H1 (cell line): ENCODE measurements around the gene TNFSF12. TPM values are rescaled to one million over a fixed set of nuclear protein-coding genes. Genes with fewer than 3 reads are reported as not detected.

ENCODE experiments used
- CTCF ChIA-PET: fragments of 300-600 bp; sonication (Branson Sonifier 250); formaldehyde crosslinking; loops from one replicate; lab custom pipeline; 2021; ENCODE audit not compliant: partially characterized antibody; lab: Charles Lee
- POLR2A ChIA-PET: fragments of 300-600 bp; sonication (Branson Sonifier 250); formaldehyde crosslinking; loops from one replicate; lab custom pipeline; 2021; ENCODE audit warnings: inconsistent platforms; ENCODE audit not compliant: partially characterized antibody; lab: Charles Lee
- DNase-seq, 2 experiments: peaks; one replicate each; pipeline versions ENCODE4 v3.0.0 to v3.0.0-alpha.2; 2010 to 2022; ENCODE audit warnings: low spot score in 2 of 2, low read depth in 1 of 2, mixed read lengths in 1 of 2
- FAIRE-seq: peaks from 2 replicates; lab custom pipeline; 2011; peaks lifted over from hg19 to GRCh38; lab: Jason Lieb, UNC
- H2AFZ ChIP-seq: 2 replicates; pipeline ENCODE4 v1.8.1; 2012; ENCODE audit warnings: low read length, inconsistent platforms
- H2AK5ac ChIP-seq: 2 replicates; pipeline ENCODE4 v1.6.1; 2013; ENCODE audit warnings: low read depth, low read length
- H2BK120ac ChIP-seq: replicated peaks from 2 replicates; pipeline ENCODE3; 2013; ENCODE audit warnings: low read depth, low read length, inconsistent platforms
- H2BK12ac ChIP-seq: 2 replicates; pipeline ENCODE4 v1.6.1; 2013; ENCODE audit warnings: low read depth, low read length
- H2BK15ac ChIP-seq: 2 replicates; pipeline ENCODE4 v1.6.1; 2013; ENCODE audit warnings: low read length
- H2BK20ac ChIP-seq: 2 replicates; pipeline ENCODE4 v1.6.1; 2013; ENCODE audit warnings: low read length
- H2BK5ac ChIP-seq: 2 replicates; pipeline ENCODE4 v1.6.1; 2013; ENCODE audit warnings: low read depth, low read length
- H3K14ac ChIP-seq: 2 replicates; pipeline ENCODE4 v1.6.1; 2013; ENCODE audit warnings: inconsistent platforms; ENCODE audit not compliant: insufficient read length
- H3K18ac ChIP-seq: 2 replicates; pipeline ENCODE4 v1.6.1; 2013; ENCODE audit warnings: low read length; ENCODE audit errors: extremely low read depth
- H3K23ac ChIP-seq: 2 replicates; pipeline ENCODE4 v1.6.1; 2013; ENCODE audit warnings: inconsistent platforms; ENCODE audit not compliant: insufficient read length
- H3K23me2 ChIP-seq: 2 replicates; pipeline ENCODE4 v1.6.1; 2013; ENCODE audit warnings: low read depth, low read length
- H3K27ac ChIP-seq: 2 replicates; pipeline ENCODE4 v1.6.1; 2011; ENCODE audit warnings: low read depth, low read length, inconsistent platforms
- H3K27me3 ChIP-seq, 4 experiments: replicated peaks in 1 of 4; 1 replicate in 1 of 4; 2 replicates in 3 of 4; pipeline versions ENCODE4 v1.6.1 to v1.8.1; 2011 to 2013; ENCODE audit warnings: low read length in 3 of 4, mild to moderate bottlenecking in 3 of 4, inconsistent platforms in 2 of 4, mixed read lengths in 2 of 4, moderate library complexity in 1 of 4; ENCODE audit not compliant: control insufficient read depth in 3 of 4, insufficient read depth in 3 of 4; ENCODE audit errors: extremely low read depth in 1 of 4
- H3K36me3 ChIP-seq, 4 experiments: 2 replicates each; pipeline versions ENCODE4 v1.6.1 to v1.8.1; 2011 to 2013; ENCODE audit warnings: mild to moderate bottlenecking in 4 of 4, low read length in 3 of 4, moderate library complexity in 2 of 4, control low read depth in 1 of 4, inconsistent platforms in 1 of 4; ENCODE audit not compliant: insufficient read depth in 4 of 4, control insufficient read depth in 2 of 4
- H3K4ac ChIP-seq: replicated peaks from 2 replicates; pipeline ENCODE3; 2013; ENCODE audit warnings: low read length, low read depth, mixed read lengths, inconsistent platforms; ENCODE audit not compliant: insufficient read length
- H3K4me1 ChIP-seq, 4 experiments: replicated peaks in 1 of 4; 1 replicate in 1 of 4; 2 replicates in 3 of 4; pipeline versions ENCODE4 v1.6.1 to v1.8.1; 2011 to 2013; ENCODE audit warnings: low read length in 3 of 4, inconsistent platforms in 2 of 4, mixed read lengths in 1 of 4; ENCODE audit not compliant: insufficient read depth in 4 of 4, control insufficient read depth in 3 of 4
- H3K4me2 ChIP-seq, 2 experiments: 2 replicates each; pipeline versions ENCODE4 v1.6.1 to v1.8.1; 2011 to 2013; ENCODE audit warnings: low read depth in 2 of 2, low read length in 2 of 2, control low read depth in 1 of 2, inconsistent platforms in 1 of 2, mild to moderate bottlenecking in 1 of 2; ENCODE audit not compliant: insufficient read depth in 1 of 2
- H3K4me3 ChIP-seq, 4 experiments: fragments of 200-600, 300-600 bp in 1 of 4; sonication (generic), shearing (Covaris generic), sonication (Bioruptor Twin) in 1 of 4; 2 replicates each; pipeline versions ENCODE4 v1.5.1 to v1.8.1; 2011 to 2016; ENCODE audit warnings: low read length in 4 of 4, low read depth in 3 of 4, control low read depth in 2 of 4, inconsistent platforms in 2 of 4, mild to moderate bottlenecking in 2 of 4, mixed read lengths in 1 of 4, moderate library complexity in 1 of 4; ENCODE audit not compliant: insufficient read depth in 2 of 4; ENCODE audit errors: extremely low read depth in 1 of 4
- H3K56ac ChIP-seq: replicated peaks from 2 replicates; pipeline ENCODE3; 2013; ENCODE audit warnings: low read depth, mild to moderate bottlenecking, mixed read lengths, low read length, inconsistent platforms; ENCODE audit not compliant: insufficient read length
- H3K79me1 ChIP-seq: 2 replicates; pipeline ENCODE4 v1.6.1; 2013; ENCODE audit warnings: low read depth, low read length, control low read depth
- H3K79me2 ChIP-seq, 2 experiments: 2 replicates each; pipeline versions ENCODE4 v1.6.1 to v1.8.1; 2012 to 2013; ENCODE audit warnings: low read length in 2 of 2, mild to moderate bottlenecking in 2 of 2, inconsistent platforms in 1 of 2; ENCODE audit not compliant: insufficient read depth in 2 of 2, control insufficient read depth in 1 of 2
- H3K9ac ChIP-seq, 4 experiments: replicated peaks in 1 of 4; 1 replicate in 1 of 4; 2 replicates in 3 of 4; pipeline versions ENCODE4 v1.6.1 to v1.8.1; 2011 to 2013; ENCODE audit warnings: low read depth in 3 of 4, low read length in 3 of 4, control low read depth in 2 of 4, mild to moderate bottlenecking in 2 of 4, moderate library complexity in 2 of 4, inconsistent platforms in 1 of 4; ENCODE audit errors: extremely low read depth in 1 of 4
- H3K9me3 ChIP-seq, 2 experiments: 2 replicates each; pipeline versions ENCODE4 v1.6.1 to v1.8.1; 2012 to 2013; ENCODE audit warnings: mild to moderate bottlenecking in 2 of 2, moderate library complexity in 2 of 2, control low read depth in 1 of 2, inconsistent platforms in 1 of 2, low read depth in 1 of 2, low read length in 1 of 2, mixed read lengths in 1 of 2; ENCODE audit not compliant: insufficient read depth in 2 of 2
- H4K20me1 ChIP-seq, 2 experiments: replicated peaks in 1 of 2; 2 replicates each; pipeline versions ENCODE3 to v1.8.1; 2011 to 2013; ENCODE audit warnings: inconsistent platforms in 2 of 2, low read length in 2 of 2, mild to moderate bottlenecking in 1 of 2; ENCODE audit not compliant: insufficient read depth in 2 of 2, control insufficient read depth in 1 of 2
- H4K5ac ChIP-seq: 2 replicates; pipeline ENCODE4 v1.6.1; 2013; ENCODE audit warnings: low read length, low read depth, mixed read lengths, inconsistent platforms; ENCODE audit not compliant: insufficient read length
- H4K8ac ChIP-seq: 2 replicates; pipeline ENCODE4 v1.8.0; 2013; ENCODE audit warnings: mild to moderate bottlenecking, moderate library complexity, low read length, inconsistent platforms; ENCODE audit not compliant: insufficient read depth; ENCODE audit errors: extremely low read depth
- H4K91ac ChIP-seq: replicated peaks from 2 replicates; pipeline ENCODE3; 2013; ENCODE audit warnings: low read length, mixed read lengths, inconsistent platforms; ENCODE audit not compliant: insufficient read length
- WGBS, 2 experiments: shearing (Covaris generic) in 1 of 2; methylation state at CpG; one replicate each; pipeline versions ENCODE4 v1.1.6 to v1.1.7; 2013 to 2015; ENCODE audit warnings: low lambda C conversion rate in 2 of 2, mixed read lengths in 2 of 2, inconsistent platforms in 1 of 2, low coverage in 1 of 2, missing lambda C conversion rate in 1 of 2; ENCODE audit not compliant: insufficient replicate concordance in 2 of 2, insufficient coverage in 1 of 2, insufficient read length in 1 of 2; ENCODE audit errors: extremely low coverage in 1 of 2, missing lambda C conversion rate in 1 of 2; 5-methylcytosine and 5-hydroxymethylcytosine counted together
- polyA plus RNA-seq, 7 experiments: library from polyadenylated mRNA; depleted of rRNA in 3 of 7; stranded (reverse) in 5 of 7; unstranded in 2 of 7; fragments of >200 nt in 5 of 7; fragments of 200-250 nt in 2 of 7; gene quantifications; 1 replicate in 5 of 7; 2 replicates in 1 of 7; 4 replicates in 1 of 7; pipeline versions ENCODE4 v1.2.1 to v1.2.3, GENCODE V29; 2011 to 2013; ENCODE audit warnings: missing spikeins in 2 of 7, mixed read lengths in 2 of 7
- total RNA-seq: library from RNA; stranded (reverse); fragmentation: NEBNext Ultra II Directional; extraction: Animal tissue kit (Norgen Biotek cat#: 25700); gene quantifications from 2 replicates; pipeline ENCODE4 v1.2.1, GENCODE V29; 2021

TNFSF12 gene
- total and polyA plus RNA-seq, 2 of the 8 experiments (the other 6 are each of a cell fraction or from before 2014, with no cell fraction given) = 7.2 to 9.6 TPM

GRCh38 chr17:7530023-7530900, 18.6 kb upstream of the TNFSF12 start:
- no peaks in the 10 kb centered on the region for H4K20me1 ChIP-seq
- H3K4me3 ChIP-seq = no peak overlapping the region
- H2AFZ ChIP-seq = no peak overlapping the region
- no peak overlapping the region for H2BK12ac ChIP-seq
- H3K23me2 ChIP-seq = no peaks in the 10 kb centered on the region
- no peak overlapping the region for H3K4ac ChIP-seq
- H3K14ac ChIP-seq = no peak overlapping the region
- ChIA-PET CTCF (interaction anchor here (1.9 kb wide), 1 partner anchor 30 kb away, joined by 6 read pairs; no protein-coding TSS in a partner anchor), POLR2A (interaction anchor here (1.5 kb wide), 1 partner anchor 50 kb away, joined by 3 read pairs; no protein-coding TSS in a partner anchor)
- H3K23ac ChIP-seq = no peak overlapping the region
- H3K27me3 ChIP-seq = no peaks in the 10 kb centered on the region; a peak in 1 of 7 replicates
- no peak overlapping the region for H4K91ac ChIP-seq
- H2BK15ac ChIP-seq = no peak overlapping the region
- DNase-seq (no peak), FAIRE-seq (no peak)
- no peaks in the 10 kb centered on the region for H3K36me3 ChIP-seq
- H3K79me1 ChIP-seq = no peaks in the 10 kb centered on the region
- peaks cover 8 to 22% of the 10 kb centered on the region in 2 experiments; a peak in 3 of 4 replicates for H3K9me3 ChIP-seq
- H2BK20ac ChIP-seq = no peak overlapping the region
- no peak overlapping the region for H2BK120ac ChIP-seq
- no peak overlapping the region for H2BK5ac ChIP-seq
- no peak overlapping the region for H2AK5ac ChIP-seq
- no peak overlapping the region for H3K4me2 ChIP-seq
- no peaks in the 10 kb centered on the region for H3K79me2 ChIP-seq
- no peak overlapping the region for H3K9ac ChIP-seq
- WGBS, 2 experiments = 94% methylated on average over 3 of the region's 6 CpGs; no CpG with 5 or more reads in 1 of the 2 experiments
- H3K18ac ChIP-seq = no peak overlapping the region
- no peak overlapping the region for H3K56ac ChIP-seq
- no peak overlapping the region for H4K5ac ChIP-seq
- no peak overlapping the region for H3K27ac ChIP-seq
- H3K4me1 ChIP-seq = no peaks in the 10 kb centered on the region
- H4K8ac ChIP-seq = no peak overlapping the region
